Suprapubic skin (tissue), 4 donors: Measurements from ENCODE around the gene CAMTA1. TPM values are rescaled to one million over a fixed set of nuclear protein-coding genes. Genes with fewer than 3 reads are reported as not detected.

Experiments used
- DNase-seq, 2 donors: peaks; one replicate each; pipeline ENCODE4 v3.0.0-alpha.2; 2019; ENCODE audit warnings: low spot score in 2 of 2
- H3K27ac ChIP-seq: fragments of 200-600 bp; sonication (generic); one replicate; pipeline ENCODE4 v1.5.1; 2019
- H3K27me3 ChIP-seq: fragments of 200-600 bp; sonication (generic); one replicate; pipeline ENCODE4 v1.5.1; 2019
- H3K36me3 ChIP-seq: fragments of 200-600 bp; sonication (generic); one replicate; pipeline ENCODE4 v1.5.1; 2019
- H3K4me1 ChIP-seq: fragments of 200-600 bp; sonication (generic); one replicate; pipeline ENCODE4 v1.5.1; 2019
- H3K4me3 ChIP-seq: fragments of 200-600 bp; sonication (generic); one replicate; pipeline ENCODE4 v1.5.1; 2019; ENCODE audit warnings: mild to moderate bottlenecking
- H3K9me3 ChIP-seq: fragments of 200-600 bp; sonication (generic); one replicate; pipeline ENCODE4 v1.5.1; 2019
- EP300 ChIP-seq: sonication (generic); formaldehyde crosslinking; IDR thresholded peaks from one replicate; pipeline ENCODE4 v1.6.1; 2017; ENCODE audit warnings: antibody characterized with exemption
- POLR2A ChIP-seq, 2 donors: fragments of 450-650 bp; IDR thresholded peaks; one replicate each; pipeline ENCODE4 v1.6.1; 2017; ENCODE audit warnings: antibody characterized with exemption in 2 of 2, mild to moderate bottlenecking in 2 of 2, moderate library complexity in 2 of 2
- POLR2AphosphoS5 ChIP-seq, 3 donors: sonication (generic); formaldehyde crosslinking; IDR thresholded peaks; one replicate each; pipeline ENCODE4 v1.6.1; 2017; ENCODE audit warnings: antibody characterized with exemption in 3 of 3
- WGBS: methylation state at CpG from one replicate; pipeline ENCODE4 v1.1.5; 2018; 5-methylcytosine and 5-hydroxymethylcytosine counted together
- total RNA-seq, 4 donors: library from RNA; depleted of rRNA; stranded (reverse); fragments of >200 nt; gene quantifications; one replicate each; pipeline ENCODE4 v1.1.0, GENCODE V29; 2016
- TF ChIP-seq, protein P1 (sequence below), 2 donors: fragments of 200-600 bp in 1 of 2; fragments of 450-650 bp in 1 of 2; sonication (generic) in 1 of 2; IDR thresholded peaks; one replicate each; pipeline ENCODE4 v1.5.1; 2016 to 2019; ENCODE audit warnings: antibody characterized with exemption in 2 of 2, mild to moderate bottlenecking in 1 of 2, moderate library complexity in 1 of 2

CAMTA1 gene
- total RNA-seq, 4 donors from 2014 or later: 40.4 to 54.1 (median 46.6) TPM

DNA sequence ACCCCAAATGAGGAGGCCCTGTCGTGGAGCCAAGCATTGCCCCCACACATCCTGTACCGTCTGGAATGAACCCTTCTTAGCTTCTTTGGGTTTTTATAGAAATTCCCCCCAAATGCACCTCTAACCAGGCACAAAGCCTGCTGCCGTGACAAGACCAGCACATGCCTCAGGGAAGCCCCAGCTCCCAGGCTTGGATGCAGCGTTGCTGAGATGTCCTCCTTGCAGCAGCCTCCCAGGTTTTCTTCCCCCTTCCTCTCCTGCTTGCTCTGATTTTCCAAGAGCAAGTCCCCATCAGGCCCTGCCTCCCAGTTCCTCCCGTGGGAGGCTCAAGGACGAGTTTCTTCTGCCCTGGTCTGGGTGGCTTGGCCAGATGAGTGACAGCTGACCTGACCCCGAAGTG is 866.8 kb downstream of the CAMTA1 start:
- no peak for DNase-seq
- Histone ChIP-seq H3K4me1 (peaks cover 3% of the 10 kb centered on the region), H3K9me3 (no peaks in the 10 kb centered on the region), H3K27ac (no peak overlapping the region), H3K27me3 (peaks cover 15% of the 10 kb centered on the region), H3K36me3 (no peaks in the 10 kb centered on the region), H3K4me3 (no peak overlapping the region)
- 33% methylated on average over 6 of the region's 7 CpGs for WGBS
- TF ChIP-seq, protein P1, sequence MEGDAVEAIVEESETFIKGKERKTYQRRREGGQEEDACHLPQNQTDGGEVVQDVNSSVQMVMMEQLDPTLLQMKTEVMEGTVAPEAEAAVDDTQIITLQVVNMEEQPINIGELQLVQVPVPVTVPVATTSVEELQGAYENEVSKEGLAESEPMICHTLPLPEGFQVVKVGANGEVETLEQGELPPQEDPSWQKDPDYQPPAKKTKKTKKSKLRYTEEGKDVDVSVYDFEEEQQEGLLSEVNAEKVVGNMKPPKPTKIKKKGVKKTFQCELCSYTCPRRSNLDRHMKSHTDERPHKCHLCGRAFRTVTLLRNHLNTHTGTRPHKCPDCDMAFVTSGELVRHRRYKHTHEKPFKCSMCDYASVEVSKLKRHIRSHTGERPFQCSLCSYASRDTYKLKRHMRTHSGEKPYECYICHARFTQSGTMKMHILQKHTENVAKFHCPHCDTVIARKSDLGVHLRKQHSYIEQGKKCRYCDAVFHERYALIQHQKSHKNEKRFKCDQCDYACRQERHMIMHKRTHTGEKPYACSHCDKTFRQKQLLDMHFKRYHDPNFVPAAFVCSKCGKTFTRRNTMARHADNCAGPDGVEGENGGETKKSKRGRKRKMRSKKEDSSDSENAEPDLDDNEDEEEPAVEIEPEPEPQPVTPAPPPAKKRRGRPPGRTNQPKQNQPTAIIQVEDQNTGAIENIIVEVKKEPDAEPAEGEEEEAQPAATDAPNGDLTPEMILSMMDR (IDR thresholded peaks at IDR 0.05): no peak
- TF ChIP-seq POLR2AphosphoS5 (IDR thresholded peaks at IDR 0.05) (no peak), EP300 (no peak), POLR2A (IDR thresholded peaks at IDR 0.05) (no peak)

DNA sequence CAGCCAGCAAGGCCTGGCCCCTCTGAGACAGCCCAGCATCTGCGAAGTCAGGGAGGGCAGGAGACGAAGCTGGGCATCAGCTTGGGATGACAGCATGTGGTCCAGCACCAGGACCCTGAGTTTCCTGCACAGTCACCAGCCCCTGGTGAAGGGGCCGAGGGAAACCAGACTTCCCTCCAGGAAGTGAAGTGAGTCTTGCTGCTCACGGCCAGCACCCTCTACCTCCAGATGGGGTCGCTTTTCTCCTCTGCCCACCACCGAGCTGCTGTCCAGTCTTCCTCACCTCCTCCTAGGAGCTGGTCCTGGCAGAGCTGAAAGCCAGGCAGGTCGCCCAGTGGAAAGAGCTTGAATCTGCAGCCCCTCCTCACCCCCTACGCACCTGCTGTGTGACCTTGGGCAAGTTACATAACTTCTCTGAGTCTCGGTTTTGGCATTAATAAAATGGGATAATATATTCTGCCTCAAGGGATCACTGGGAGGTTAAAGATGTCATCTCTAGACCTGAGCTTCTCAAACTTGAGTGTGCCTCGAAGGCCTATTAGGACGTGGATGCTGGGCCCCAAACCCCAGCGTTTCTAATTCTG is 867.4 kb downstream of the CAMTA1 start:
- no peaks in the 10 kb centered on the region for H3K9me3 ChIP-seq
- H3K4me1 ChIP-seq: peaks cover 3% of the 10 kb centered on the region
- WGBS: 88% methylated on average over 9 of the region's 12 CpGs
- H3K36me3 ChIP-seq: no peaks in the 10 kb centered on the region
- DNase-seq: no peak
- no peak overlapping the region for H3K4me3 ChIP-seq
- no peak for TF ChIP-seq POLR2AphosphoS5 (IDR thresholded peaks at IDR 0.05)
- no peak for TF ChIP-seq EP300
- no peak for TF ChIP-seq POLR2A (IDR thresholded peaks at IDR 0.05)
- TF ChIP-seq, protein P1 (IDR thresholded peaks at IDR 0.05): no peak
- H3K27ac ChIP-seq: no peak overlapping the region
- peaks cover 15% of the 10 kb centered on the region for H3K27me3 ChIP-seq

DNA sequence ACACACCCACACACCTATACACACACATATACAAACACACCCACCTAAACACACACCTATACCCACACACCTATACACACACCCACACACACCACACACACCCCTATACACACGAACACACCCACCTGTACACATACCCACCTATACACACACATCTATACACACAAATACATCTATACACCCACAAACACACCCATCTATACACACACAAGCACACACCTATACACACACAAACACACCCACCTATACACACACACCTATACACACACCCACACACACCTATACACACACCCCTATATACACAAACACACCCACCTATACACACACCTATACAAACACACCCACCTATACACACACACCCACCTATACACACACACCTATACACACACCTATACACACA is 869.5 kb downstream of the CAMTA1 start:
- 83% methylated on average over 1 of the region's 1 CpG for WGBS
- no peaks in the 10 kb centered on the region for H3K4me1 ChIP-seq
- TF ChIP-seq POLR2AphosphoS5 (IDR thresholded peaks at IDR 0.05): no peak
- no peak for TF ChIP-seq POLR2A (IDR thresholded peaks at IDR 0.05)
- no peak for TF ChIP-seq EP300
- TF ChIP-seq, protein P1 (IDR thresholded peaks at IDR 0.05): no peak
- no peak overlapping the region for H3K4me3 ChIP-seq
- no peaks in the 10 kb centered on the region for H3K9me3 ChIP-seq
- peaks cover 2% of the 10 kb centered on the region for H3K27me3 ChIP-seq
- DNase-seq: no peak
- no peak overlapping the region for H3K27ac ChIP-seq
- H3K36me3 ChIP-seq: no peaks in the 10 kb centered on the region

DNA sequence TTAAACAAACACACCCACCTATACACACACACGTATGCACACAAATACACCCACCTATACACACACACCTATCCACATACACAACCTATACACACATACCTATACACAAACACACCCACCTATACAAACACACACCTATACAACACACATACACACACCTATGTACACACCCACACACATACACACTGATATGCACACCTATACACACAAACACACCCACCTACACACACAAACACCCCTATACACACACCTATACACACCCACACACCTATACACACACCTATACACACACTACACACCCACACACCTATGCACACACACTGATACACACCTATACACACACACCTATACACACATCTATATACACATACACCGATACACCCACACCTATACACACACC is 870.1 kb downstream of the CAMTA1 start:
- Histone ChIP-seq H3K4me1 (no peaks in the 10 kb centered on the region), H3K36me3 (no peaks in the 10 kb centered on the region), H3K27ac (no peak overlapping the region), H3K4me3 (no peak overlapping the region), H3K27me3 (no peaks in the 10 kb centered on the region), H3K9me3 (no peaks in the 10 kb centered on the region)
- no peak for DNase-seq
- WGBS: 95% methylated on average over 2 of the region's 2 CpGs
- TF ChIP-seq EP300 (no peak), POLR2A (IDR thresholded peaks at IDR 0.05) (no peak), POLR2AphosphoS5 (IDR thresholded peaks at IDR 0.05) (no peak)
- TF ChIP-seq, protein P1 (IDR thresholded peaks at IDR 0.05): no peak

DNA sequence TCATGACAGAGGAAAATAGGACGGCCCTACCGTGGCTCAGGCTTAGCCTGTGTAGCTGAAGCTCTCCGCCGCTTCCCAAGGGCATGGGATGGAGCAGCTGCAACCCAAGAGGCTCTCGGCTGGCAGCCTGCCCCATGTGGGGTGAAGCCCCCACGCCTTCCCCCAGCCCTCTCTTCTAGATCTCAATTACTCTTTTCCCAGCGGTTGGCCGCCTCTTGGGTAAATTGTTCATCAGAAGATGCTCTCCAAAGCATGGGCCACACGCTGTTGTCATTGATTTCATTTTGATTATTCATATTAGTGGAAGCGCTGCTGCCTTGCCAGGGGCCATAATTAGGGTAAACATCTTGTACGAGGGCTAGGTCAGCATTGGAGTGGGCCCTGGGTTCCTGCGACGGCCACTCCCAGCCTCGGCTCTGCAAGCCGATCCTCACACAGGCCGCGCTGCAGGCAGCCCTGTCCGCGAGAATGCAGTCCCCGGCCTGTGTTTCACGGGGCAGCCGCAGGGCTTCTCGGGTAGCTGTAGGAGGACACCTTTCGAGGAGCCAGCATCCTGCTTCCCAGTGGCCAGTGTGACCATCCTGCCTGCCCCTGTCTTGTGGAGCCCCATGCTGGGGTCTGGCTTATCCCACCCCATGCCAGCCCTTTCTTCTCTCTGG is 871.4 kb downstream of the CAMTA1 start:
- Histone ChIP-seq H3K4me3 (no peak overlapping the region), H3K27ac (no peak overlapping the region), H3K4me1 (no peaks in the 10 kb centered on the region), H3K36me3 (no peaks in the 10 kb centered on the region), H3K9me3 (no peaks in the 10 kb centered on the region), H3K27me3 (peaks cover 3% of the 10 kb centered on the region)
- no peak for DNase-seq
- WGBS: 86% methylated on average over 17 of the region's 24 CpGs
- TF ChIP-seq, protein P1 (IDR thresholded peaks at IDR 0.05): no peak
